Testis (tissue), 3 donors: ENCODE results near the gene VTCN1. TPM values are rescaled to one million over a fixed set of nuclear protein-coding genes. Genes with fewer than 3 reads are reported as not detected.
A peak's percentile ranks its signal among the peaks of the same experiment; 100 is the strongest.

Experiments used
- DNase-seq: peaks from one replicate; pipeline ENCODE4 v3.0.0-alpha.2; 2019
- H3K27ac ChIP-seq, 2 donors: fragments of 200-600 bp; sonication (generic); one replicate each; pipeline ENCODE4 v1.5.1; 2019
- H3K27me3 ChIP-seq: fragments of 200-600 bp; sonication (generic); one replicate; pipeline ENCODE4 v1.5.1; 2019
- H3K36me3 ChIP-seq: fragments of 200-600 bp; sonication (generic); one replicate; pipeline ENCODE4 v1.5.1; 2017; ENCODE audit warnings: low read depth; ENCODE audit errors: missing control alignments
- H3K4me1 ChIP-seq: fragments of 200-600 bp; sonication (generic); one replicate; pipeline ENCODE4 v1.5.1; 2019
- H3K4me3 ChIP-seq, 2 donors: fragments of 200-600 bp; sonication (generic); one replicate each; pipeline ENCODE4 v1.5.1; 2017 to 2019
- H3K9me3 ChIP-seq: fragments of 200-600 bp; sonication (generic); one replicate; pipeline ENCODE4 v1.5.1; 2017
- CTCF ChIP-seq, 3 experiments: fragments of 450-650 bp in 2 of 3; fragments of 200-600 bp in 1 of 3; sonication (generic) in 1 of 3; IDR thresholded peaks; one replicate each; pipeline ENCODE4 v1.5.1; 2016 to 2019; ENCODE audit warnings: antibody characterized with exemption in 3 of 3, mild to moderate bottlenecking in 2 of 3, moderate library complexity in 1 of 3
- POLR2A ChIP-seq: fragments of 450-650 bp; IDR thresholded peaks from one replicate; pipeline ENCODE4 v1.6.1; 2017; ENCODE audit warnings: antibody characterized with exemption, mild to moderate bottlenecking, moderate library complexity
- WGBS, 2 donors: methylation state at CpG; one replicate each; pipeline ENCODE4 v1.1.5; 2018; 5-methylcytosine and 5-hydroxymethylcytosine counted together
- intact Hi-C: fragments of 100-400 bp; cut with DNase I; formaldehyde crosslinking; loops from one replicate; pipeline ENCODE4 v1.15.1; 2023; ENCODE audit warnings: low total_unique reads
- polyA plus RNA-seq: library from polyadenylated mRNA; stranded (reverse); fragments of 350-450 nt; fragmentation: Illumina TruSeq; extraction: RNeasy Lipid Tissue Mini Kit (QIAGEN cat#74804); gene quantifications from one replicate; pipeline ENCODE4 v1.2.3, GENCODE V29; 2014; ENCODE audit warnings: low read depth, low replicate concordance; ENCODE audit not compliant: insufficient read depth
- total RNA-seq, 2 donors: library from RNA; depleted of rRNA; stranded (reverse); fragments of >200 nt; gene quantifications; one replicate each; pipeline ENCODE4 v1.2.3, GENCODE V29; 2016

Gene VTCN1
- total and polyA plus RNA-seq, 3 donors from 2014 or later: 1.3 to 2.6 (median 1.9) TPM

- WGBS, 2 donors: 27 to 48% methylated on average over 2 of the region's 2 CpGs
- peak overlapping the region in 1 of 2 donors; percentile 50 for H3K27ac ChIP-seq
Measured at GRCh38 chr1:117244971-117245370, 34.2 kb upstream of the VTCN1 start.

GRCh38 chr1:117244306-117244705 lies 33.6 kb upstream of the VTCN1 start:
- intact Hi-C loops: no loop called here
- TF ChIP-seq POLR2A (no peak), CTCF (IDR thresholded peaks at IDR 0.05) (no peak)
- no peak overlapping the region for H3K4me3 ChIP-seq
- WGBS, 2 donors: 43% methylated on average over 2 of the region's 2 CpGs
- no peaks in the 10 kb centered on the region for H3K36me3 ChIP-seq
- H3K4me1 ChIP-seq: peaks cover 4% of the 10 kb centered on the region
- H3K27ac ChIP-seq: peak overlapping the region; percentile 50 to 55
- H3K27me3 ChIP-seq: no peaks in the 10 kb centered on the region
- no peaks in the 10 kb centered on the region for H3K9me3 ChIP-seq
- no peak for DNase-seq

More at GRCh38 chr1:117244971-117245370, 34.2 kb upstream of the VTCN1 start:
- intact Hi-C loops: no loop called here
- no peak for DNase-seq
- TF ChIP-seq CTCF (IDR thresholded peaks at IDR 0.05) (no peak), POLR2A (no peak)
- Histone ChIP-seq H3K36me3 (no peaks in the 10 kb centered on the region), H3K4me3 (no peak overlapping the region), H3K9me3 (no peaks in the 10 kb centered on the region), H3K27me3 (no peaks in the 10 kb centered on the region), H3K4me1 (peaks cover 4% of the 10 kb centered on the region)

- H3K27me3 ChIP-seq: no peaks in the 10 kb centered on the region
- no peak overlapping the region for H3K27ac ChIP-seq
- H3K9me3 ChIP-seq: no peaks in the 10 kb centered on the region
- TF ChIP-seq CTCF (IDR thresholded peaks at IDR 0.05) (no peak), POLR2A (no peak)
- peaks cover 4% of the 10 kb centered on the region for H3K4me1 ChIP-seq
- no peaks in the 10 kb centered on the region for H3K36me3 ChIP-seq
- WGBS, 2 donors: 84 to 92% methylated on average over 3 of the region's 3 CpGs
- intact Hi-C loops: no loop called here
- H3K4me3 ChIP-seq: no peak overlapping the region
- DNase-seq: no peak
Measured at GRCh38 chr1:117241512-117241911, 30.8 kb upstream of the VTCN1 start.

DNA sequence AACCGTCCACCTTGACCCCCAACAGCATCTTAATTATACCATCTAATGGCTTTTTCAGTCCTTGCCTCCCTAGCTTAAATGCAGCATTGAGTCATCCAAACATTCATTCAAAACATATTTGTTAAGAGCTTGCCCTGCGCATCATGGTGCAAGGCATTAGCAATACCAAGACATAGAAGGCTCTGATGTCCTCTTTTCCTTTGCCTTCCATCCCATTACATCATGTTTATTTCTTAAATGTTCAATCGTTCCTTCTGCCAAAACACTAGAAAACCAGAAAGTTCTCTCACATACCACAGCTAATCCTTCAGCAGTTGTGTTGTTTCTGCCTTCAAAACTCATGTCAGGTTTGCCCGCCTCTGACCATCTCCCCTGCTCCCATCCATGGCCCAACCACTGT lies 29.8 kb upstream of the VTCN1 start:
- no peak for DNase-seq
- TF ChIP-seq POLR2A: no peak
- TF ChIP-seq CTCF (IDR thresholded peaks at IDR 0.05): no peak
- Histone ChIP-seq H3K27me3 (no peaks in the 10 kb centered on the region), H3K9me3 (no peaks in the 10 kb centered on the region), H3K36me3 (no peaks in the 10 kb centered on the region), H3K4me3 (no peak overlapping the region), H3K27ac (no peak overlapping the region), H3K4me1 (peaks cover 4% of the 10 kb centered on the region)
- 90 to 91% methylated on average over 4 of the region's 4 CpGs for WGBS, 2 donors
- intact Hi-C loops: no loop called here

DNA sequence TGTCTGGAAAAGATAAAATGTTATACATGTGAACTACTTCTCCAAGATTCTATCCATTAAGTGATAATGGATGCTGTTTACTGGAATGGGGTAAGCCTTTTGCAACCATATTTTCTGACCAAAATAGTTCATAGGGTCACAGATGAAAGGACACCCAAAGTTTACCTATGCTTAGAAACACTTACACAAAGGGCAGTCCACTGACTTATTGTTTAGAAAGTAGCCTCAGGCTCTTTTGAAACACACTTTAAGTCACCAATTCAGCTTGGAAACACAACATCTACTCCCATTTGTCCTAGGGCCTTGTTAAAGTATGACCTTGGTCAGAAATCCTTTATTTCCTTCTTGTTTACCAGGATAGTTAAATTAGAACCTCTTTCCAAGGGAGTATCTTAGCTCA lies 28.7 kb upstream of the VTCN1 start:
- Histone ChIP-seq H3K4me1 (peaks cover 4% of the 10 kb centered on the region), H3K4me3 (no peak overlapping the region), H3K27me3 (no peaks in the 10 kb centered on the region), H3K27ac (no peak overlapping the region), H3K9me3 (no peaks in the 10 kb centered on the region), H3K36me3 (no peaks in the 10 kb centered on the region)
- no peak for DNase-seq
- TF ChIP-seq CTCF (IDR thresholded peaks at IDR 0.05) (no peak), POLR2A (no peak)
- intact Hi-C loops: no loop called here
